HFFc6 (cell line): ENCODE results near the gene SIGLECL1. TPM values are rescaled to one million over a fixed set of nuclear protein-coding genes. Genes with fewer than 3 reads are reported as not detected.

Experiments used
- DNase-seq: peaks from one replicate; pipeline ENCODE4 v3.0.0-alpha.2; 2018
- H3K27ac Mint-ChIP-seq: 2 replicates; pipeline ENCODE4 v1.8.0; 2020; ENCODE audit warnings: mild to moderate bottlenecking, mixed read lengths
- H3K27me3 Mint-ChIP-seq: 2 replicates; pipeline ENCODE4 v1.8.0; 2021; ENCODE audit warnings: mild to moderate bottlenecking, moderate library complexity, mixed read lengths; ENCODE audit not compliant: insufficient read depth
- H3K36me3 Mint-ChIP-seq: 2 replicates; pipeline ENCODE4 v1.8.0; 2021; ENCODE audit warnings: low read depth, mixed read lengths
- H3K4me1 Mint-ChIP-seq: 2 replicates; pipeline ENCODE4 v1.8.0; 2020; ENCODE audit warnings: low read depth, mixed read lengths
- H3K4me3 Mint-ChIP-seq: 2 replicates; pipeline ENCODE4 v1.8.0; 2020; ENCODE audit warnings: mild to moderate bottlenecking, moderate library complexity, mixed read lengths
- H3K9me3 Mint-ChIP-seq: 2 replicates; pipeline ENCODE4 v1.8.0; 2020; ENCODE audit warnings: mild to moderate bottlenecking, mixed read lengths
- total RNA-seq, 6 experiments: library from RNA; stranded (reverse); fragmentation: NEBNext Ultra II Directional; extraction: Animal tissue kit (Norgen Biotek cat#: 25700); gene quantifications; 2 replicates in 1 of 6; 3 replicates in 5 of 6; pipeline ENCODE4 v1.2.3, GENCODE V29; 2021
- TF ChIP-seq, protein P1 (sequence below): fragments of 200-600 bp; sonication (generic); IDR thresholded peaks from 2 replicates; pipeline ENCODE4 v1.5.0; 2021; ENCODE audit warnings: antibody characterized with exemption, mild to moderate bottlenecking

The SIGLECL1 gene
- total RNA-seq, 6 experiments from 2014 or later = not detected

DNA sequence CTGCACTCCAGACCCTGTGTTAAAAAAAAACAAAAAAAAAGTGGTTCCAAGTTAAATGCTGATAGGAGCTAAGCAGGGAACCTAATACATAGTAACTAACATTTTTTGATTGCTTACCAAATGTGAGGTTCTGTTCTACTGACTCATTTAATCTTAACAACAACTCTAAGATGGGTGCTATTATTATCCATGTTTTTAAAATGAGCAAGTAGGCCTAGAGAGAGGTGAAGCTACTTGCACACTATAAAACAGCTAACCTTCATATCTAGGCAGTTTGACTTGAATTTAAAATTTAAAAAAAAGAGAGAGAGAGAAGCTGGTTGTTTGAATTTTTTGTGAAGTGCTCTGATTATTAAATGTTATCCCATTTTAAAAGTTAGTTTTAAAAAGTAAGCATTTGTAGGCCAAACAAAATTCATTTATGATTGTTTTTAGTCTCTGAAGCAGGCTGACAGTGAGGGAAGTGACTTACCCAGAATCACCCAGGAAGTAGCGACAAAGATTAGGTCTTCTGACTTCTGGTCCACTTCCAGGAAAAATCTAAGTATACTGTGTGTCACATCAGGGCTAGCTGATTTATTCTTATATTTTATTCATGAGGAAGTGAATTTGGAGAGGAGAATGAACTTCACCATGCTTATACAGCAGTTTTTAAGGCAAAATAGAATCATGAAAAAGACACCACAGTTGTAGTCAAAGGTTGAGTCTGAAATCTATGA, 2.4 kb downstream of the SIGLECL1 start:
- Mint-ChIP-seq H3K27me3 (0 out of 2 replicates have a peak, but pooled peaks cover 1% of the 10 kb centered on the region), H3K36me3 (no peaks in the 10 kb centered on the region), H3K9me3 (peaks cover 29% of the 10 kb centered on the region), H3K4me1 (no peaks in the 10 kb centered on the region), H3K4me3 (no peak overlapping the region), H3K27ac (no peak overlapping the region)
- TF ChIP-seq, protein P1, sequence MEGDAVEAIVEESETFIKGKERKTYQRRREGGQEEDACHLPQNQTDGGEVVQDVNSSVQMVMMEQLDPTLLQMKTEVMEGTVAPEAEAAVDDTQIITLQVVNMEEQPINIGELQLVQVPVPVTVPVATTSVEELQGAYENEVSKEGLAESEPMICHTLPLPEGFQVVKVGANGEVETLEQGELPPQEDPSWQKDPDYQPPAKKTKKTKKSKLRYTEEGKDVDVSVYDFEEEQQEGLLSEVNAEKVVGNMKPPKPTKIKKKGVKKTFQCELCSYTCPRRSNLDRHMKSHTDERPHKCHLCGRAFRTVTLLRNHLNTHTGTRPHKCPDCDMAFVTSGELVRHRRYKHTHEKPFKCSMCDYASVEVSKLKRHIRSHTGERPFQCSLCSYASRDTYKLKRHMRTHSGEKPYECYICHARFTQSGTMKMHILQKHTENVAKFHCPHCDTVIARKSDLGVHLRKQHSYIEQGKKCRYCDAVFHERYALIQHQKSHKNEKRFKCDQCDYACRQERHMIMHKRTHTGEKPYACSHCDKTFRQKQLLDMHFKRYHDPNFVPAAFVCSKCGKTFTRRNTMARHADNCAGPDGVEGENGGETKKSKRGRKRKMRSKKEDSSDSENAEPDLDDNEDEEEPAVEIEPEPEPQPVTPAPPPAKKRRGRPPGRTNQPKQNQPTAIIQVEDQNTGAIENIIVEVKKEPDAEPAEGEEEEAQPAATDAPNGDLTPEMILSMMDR = no peak
- no peak for DNase-seq

DNA sequence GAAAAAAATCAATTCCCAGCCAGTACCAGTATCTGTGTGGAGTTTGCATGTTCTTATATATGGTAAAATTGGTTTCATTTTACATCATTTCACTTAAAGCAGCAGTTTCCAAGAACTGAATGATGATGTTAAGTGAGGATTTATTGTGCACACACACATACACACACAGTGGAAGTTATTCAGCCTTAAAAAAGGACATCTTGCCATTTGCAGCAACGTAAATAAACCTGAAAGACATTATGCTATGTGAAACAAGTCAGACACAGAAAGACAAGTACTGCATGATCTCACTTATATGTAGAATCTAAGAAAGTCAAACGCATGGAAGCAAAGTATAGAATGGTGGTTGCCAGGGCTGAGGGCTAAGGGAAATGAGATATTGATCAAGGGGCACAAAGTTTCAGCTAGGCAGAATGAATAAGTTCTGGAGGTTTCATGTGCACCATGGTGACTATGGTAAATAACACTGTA, 5.3 kb downstream of the SIGLECL1 start:
- TF ChIP-seq, protein P1 = no peak
- H3K36me3 Mint-ChIP-seq = no peaks in the 10 kb centered on the region
- H3K27ac Mint-ChIP-seq = no peak overlapping the region
- peaks cover 12% of the 10 kb centered on the region; the same call in 1 of the 2 replicates for H3K9me3 Mint-ChIP-seq
- H3K4me1 Mint-ChIP-seq = no peaks in the 10 kb centered on the region
- H3K4me3 Mint-ChIP-seq = no peak overlapping the region
- H3K27me3 Mint-ChIP-seq = 0 out of 2 replicates have a peak, but pooled peaks cover 1% of the 10 kb centered on the region
- no peak for DNase-seq

DNA sequence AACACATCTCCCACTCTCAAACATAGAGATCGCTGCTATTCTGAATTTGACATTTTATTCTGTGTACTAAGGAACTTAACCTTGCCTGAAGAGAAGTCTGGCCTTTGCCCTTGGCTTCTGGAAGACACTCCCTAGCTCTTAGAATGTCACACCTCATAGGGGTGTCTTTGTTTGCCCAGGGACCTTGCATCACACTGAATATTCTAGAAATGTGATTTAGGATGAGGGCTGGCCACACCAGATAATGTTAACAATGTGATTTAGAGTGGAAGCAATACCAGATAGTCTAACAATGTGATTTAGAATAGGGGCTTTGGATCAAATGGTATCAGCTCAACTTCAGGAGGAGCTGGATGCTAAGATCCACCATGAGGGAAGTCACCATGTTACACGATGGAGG, 6.6 kb downstream of the SIGLECL1 start:
- H3K36me3 Mint-ChIP-seq = no peaks in the 10 kb centered on the region
- H3K27ac Mint-ChIP-seq = no peak overlapping the region
- H3K4me1 Mint-ChIP-seq = no peaks in the 10 kb centered on the region
- peaks cover 5% of the 10 kb centered on the region for H3K9me3 Mint-ChIP-seq
- TF ChIP-seq, protein P1 = no peak
- no peak for DNase-seq
- H3K27me3 Mint-ChIP-seq = no peaks in the 10 kb centered on the region
- no peak overlapping the region for H3K4me3 Mint-ChIP-seq

DNA sequence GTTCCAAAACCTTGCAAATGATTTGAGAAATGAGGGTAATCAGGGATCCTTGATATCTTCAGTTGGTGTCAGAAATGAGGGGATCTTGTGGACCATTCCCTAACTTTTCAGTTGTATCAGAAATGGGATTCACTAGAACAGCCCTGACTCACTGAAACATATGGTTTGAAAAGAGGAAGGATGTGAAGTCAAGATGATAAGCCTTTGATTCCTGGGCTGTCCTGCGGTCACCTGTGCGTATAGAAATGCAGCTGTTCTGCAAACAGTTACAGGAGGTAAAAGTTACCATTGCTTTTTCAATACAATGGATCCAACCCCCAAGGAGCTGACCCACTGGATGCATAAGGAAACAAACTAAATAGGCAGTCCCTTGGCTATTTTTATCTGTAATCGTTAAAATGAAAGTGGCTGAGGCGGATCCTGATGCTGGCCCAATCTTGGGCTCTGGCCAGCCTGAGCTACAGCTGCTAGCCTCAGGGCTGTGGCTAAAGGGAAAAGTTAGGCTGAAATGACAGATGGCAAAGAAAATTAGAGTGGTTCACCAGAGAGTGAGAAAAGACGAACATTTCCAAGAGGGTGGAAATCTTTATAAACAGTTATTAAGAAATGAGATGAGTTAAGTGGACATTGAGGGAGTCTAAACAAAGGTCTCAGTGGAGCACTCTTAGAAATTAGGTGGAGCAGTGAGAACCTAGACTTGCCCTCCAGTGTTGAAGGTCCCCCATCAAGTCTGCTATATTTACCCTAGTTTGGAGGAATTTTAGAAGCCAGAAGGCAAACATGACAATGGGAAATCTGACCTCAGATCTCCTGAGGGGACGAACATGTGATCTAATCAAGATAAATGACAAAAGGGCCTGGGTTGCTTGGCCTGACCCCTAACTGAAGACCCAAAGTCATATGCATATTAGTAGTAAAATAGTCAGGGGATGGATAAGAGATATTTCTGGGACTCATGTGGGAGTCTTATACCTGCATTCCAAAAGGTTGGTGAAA, 7.6 kb downstream of the SIGLECL1 start:
- no peak overlapping the region for H3K4me3 Mint-ChIP-seq
- H3K27me3 Mint-ChIP-seq = no peaks in the 10 kb centered on the region
- no peak overlapping the region for H3K27ac Mint-ChIP-seq
- no peak for DNase-seq
- H3K9me3 Mint-ChIP-seq = peaks cover 5% of the 10 kb centered on the region
- H3K36me3 Mint-ChIP-seq = no peaks in the 10 kb centered on the region
- H3K4me1 Mint-ChIP-seq = no peaks in the 10 kb centered on the region
- TF ChIP-seq, protein P1 = no peak

DNA sequence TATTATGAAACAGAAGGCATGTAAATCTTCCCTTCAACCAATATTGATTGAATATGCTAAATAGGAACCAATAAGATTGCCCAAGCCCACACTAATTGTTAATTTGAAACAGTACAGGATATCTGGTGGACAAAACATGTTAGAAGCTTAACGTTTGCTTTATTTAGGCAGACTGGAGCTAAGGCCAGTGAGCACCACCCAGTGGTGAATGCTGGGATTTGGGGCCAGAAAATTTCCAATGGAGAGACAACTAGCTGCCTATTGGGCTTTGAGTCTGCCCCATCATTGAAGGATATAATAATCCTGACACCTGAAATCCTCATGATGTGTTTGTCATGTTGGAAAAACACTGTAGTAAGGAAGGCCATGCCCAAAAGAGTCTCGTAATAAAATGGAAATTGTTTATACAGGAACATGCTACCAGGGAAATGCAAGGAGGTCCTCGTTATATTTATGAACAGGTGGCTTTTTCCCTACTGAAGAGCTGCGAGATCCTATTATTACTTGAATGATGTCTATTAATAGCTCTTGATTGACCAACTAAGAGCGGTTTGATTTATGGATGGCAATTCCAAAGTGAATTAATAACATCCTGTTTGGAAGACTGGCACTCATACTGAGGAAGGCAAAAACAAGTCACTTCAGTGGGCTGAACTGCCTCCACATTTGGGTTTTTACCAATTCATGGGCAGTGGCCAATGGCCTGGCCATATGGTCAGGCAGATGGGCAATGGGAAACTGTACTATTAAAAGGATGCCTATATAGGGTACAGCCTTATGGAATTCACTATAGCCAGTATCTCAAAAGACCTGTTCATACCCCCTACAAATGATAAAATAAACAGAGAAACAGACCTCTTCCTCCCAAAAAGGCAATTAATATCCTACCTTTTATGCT, 8.7 kb downstream of the SIGLECL1 start:
- peak; percentile 4 for DNase-seq

More for the DNA sequence above, 8.7 kb downstream of the SIGLECL1 start:
- TF ChIP-seq, protein P1 = peak; percentile 67
- Mint-ChIP-seq H3K9me3 (peaks cover 7% of the 10 kb centered on the region), H3K4me3 (no peak overlapping the region), H3K27ac (no peak overlapping the region), H3K4me1 (no peaks in the 10 kb centered on the region), H3K27me3 (no peaks in the 10 kb centered on the region; the same call in 1 of the 2 replicates), H3K36me3 (no peaks in the 10 kb centered on the region)
